ENCODE results near the gene ZFYVE16.
"Not testable (repeated sequence)": the region's sequence is repeated elsewhere in the genome, so short reads cannot be mapped to it uniquely, and the experiment has no call there.

The ZFYVE16 gene

GRCh38 chr5:80411589-80412219 lies 3.8 kb downstream of the ZFYVE16 start:
- DNase-seq (ENCODE audit: low spot score) = no peak

- peak; percentile 10 for DNase-seq (ENCODE audit: low spot score)
These were observed 6.2 kb downstream of the ZFYVE16 start for GRCh38 chr5:80414113-80414512.

- no peak for DNase-seq (ENCODE audit: low spot score)
These were observed 10.1 kb downstream of the ZFYVE16 start for GRCh38 chr5:80417973-80418372.

GRCh38 chr5:80424365-80424764 lies 16.5 kb downstream of the ZFYVE16 start:
- DNase-seq (ENCODE audit: low spot score) = not testable (repeated sequence)

- no peak for DNase-seq (ENCODE audit: low spot score)
These were observed 27.6 kb downstream of the ZFYVE16 start for GRCh38 chr5:80435476-80435875.

GRCh38 chr5:80437326-80437725 lies 29.5 kb downstream of the ZFYVE16 start:
- no peak for DNase-seq (ENCODE audit: low spot score)

- no peak for DNase-seq (ENCODE audit: low spot score)
These were observed 30.9 kb downstream of the ZFYVE16 start for GRCh38 chr5:80438739-80439138.

- no peak for DNase-seq (ENCODE audit: low spot score)
These were observed 31.3 kb downstream of the ZFYVE16 start for GRCh38 chr5:80439213-80439612.

- no peak for DNase-seq (ENCODE audit: low spot score)
These were observed 34.9 kb downstream of the ZFYVE16 start for GRCh38 chr5:80442742-80443141.

- DNase-seq (ENCODE audit: low spot score) = no peak
These were observed 45.5 kb downstream of the ZFYVE16 start for GRCh38 chr5:80453366-80453765.

GRCh38 chr5:80463269-80463668 lies 55.4 kb downstream of the ZFYVE16 start:
- no peak for DNase-seq (ENCODE audit: low spot score)

- DNase-seq (ENCODE audit: low spot score) = peak; percentile 21
These were observed 59.0 kb downstream of the ZFYVE16 start for GRCh38 chr5:80466669-80467485.

- DNase-seq (ENCODE audit: low spot score) = no peak
These were observed 60.3 kb downstream of the ZFYVE16 start for GRCh38 chr5:80468131-80468530.

- not testable (repeated sequence) for DNase-seq (ENCODE audit: low spot score)
These were observed 62.8 kb downstream of the ZFYVE16 start for GRCh38 chr5:80470631-80471030.

- no peak for DNase-seq (ENCODE audit: low spot score)
These were observed 67.1 kb downstream of the ZFYVE16 start for GRCh38 chr5:80474929-80475328.

GRCh38 chr5:80479713-80480112 lies 71.8 kb downstream of the ZFYVE16 start:
- no peak for DNase-seq (ENCODE audit: low spot score)

- DNase-seq (ENCODE audit: low spot score) = no peak
These were observed 72.5 kb downstream of the ZFYVE16 start for GRCh38 chr5:80480354-80480753.

GRCh38 chr5:80481019-80481893 lies 73.4 kb downstream of the ZFYVE16 start:
- DNase-seq (ENCODE audit: low spot score) = peak; percentile 74

- no peak for DNase-seq (ENCODE audit: low spot score)
These were observed 74.7 kb downstream of the ZFYVE16 start for GRCh38 chr5:80482578-80482977.

- DNase-seq (ENCODE audit: low spot score) = no peak
These were observed 75.9 kb downstream of the ZFYVE16 start for GRCh38 chr5:80483636-80484232.

GRCh38 chr5:80487444-80487828 lies 79.6 kb downstream of the ZFYVE16 start:
- no peak for DNase-seq (ENCODE audit: low spot score)
